CD14-positive monocyte (primary cell): ENCODE data around the gene MOB1B. TPM values are rescaled to one million over a fixed set of nuclear protein-coding genes. Genes with fewer than 3 reads are reported as not detected.
A peak's percentile ranks its signal among the peaks of the same experiment; 100 is the strongest.

Experiments used
- DNase-seq, 3 donors: peaks; one replicate each; pipeline ENCODE4 v3.0.0-alpha.2; 2011 to 2022
- H2AFZ ChIP-seq: 2 replicates; pipeline ENCODE4 v1.6.0; 2012; ENCODE audit warnings: mild to moderate bottlenecking, low read depth, low read length, inconsistent platforms; ENCODE audit not compliant: insufficient read depth, poor library complexity, severe bottlenecking
- H3K27ac ChIP-seq, 2 donors: 1 replicate in 1 of 2; 2 replicates in 1 of 2; pipeline ENCODE4 v1.5.1; 2012 to 2013; ENCODE audit warnings: low read length in 2 of 2, control low read depth in 1 of 2, inconsistent platforms in 1 of 2, low read depth in 1 of 2, mild to moderate bottlenecking in 1 of 2
- H3K27me3 ChIP-seq, 2 donors: one replicate each; pipeline versions ENCODE4 v1.6.0 to v1.6.1; 2011 to 2013; ENCODE audit warnings: low read length in 2 of 2; ENCODE audit not compliant: control insufficient read depth in 2 of 2, insufficient read depth in 2 of 2
- H3K36me3 ChIP-seq, 2 donors: replicated peaks in 1 of 2; 1 replicate in 1 of 2; 2 replicates in 1 of 2; pipeline versions ENCODE4 v1.5.1 to v1.6.1; 2012 to 2013; ENCODE audit warnings: low read length in 2 of 2, control low read depth in 1 of 2, inconsistent platforms in 1 of 2, mild to moderate bottlenecking in 1 of 2; ENCODE audit not compliant: insufficient read depth in 2 of 2, control insufficient read depth in 1 of 2
- H3K4me1 ChIP-seq, 2 donors: 1 replicate in 1 of 2; 2 replicates in 1 of 2; pipeline versions ENCODE4 v1.5.1 to v1.6.1; 2012 to 2013; ENCODE audit warnings: low read length in 2 of 2, control low read depth in 1 of 2, inconsistent platforms in 1 of 2, mild to moderate bottlenecking in 1 of 2, moderate library complexity in 1 of 2; ENCODE audit not compliant: insufficient read depth in 2 of 2, control insufficient read depth in 1 of 2
- H3K4me2 ChIP-seq: replicated peaks from 2 replicates; pipeline ENCODE3; 2012; ENCODE audit warnings: low read length, moderate library complexity, mild to moderate bottlenecking; ENCODE audit not compliant: poor library complexity, severe bottlenecking; ENCODE audit errors: extremely low read depth
- H3K4me3 ChIP-seq, 3 experiments: fragments of 200-600 bp in 1 of 3; sonication (generic) in 1 of 3; replicated peaks in 1 of 3; 1 replicate in 2 of 3; 2 replicates in 1 of 3; pipeline ENCODE4 v1.5.1; 2011 to 2013; ENCODE audit warnings: low read length in 3 of 3, mild to moderate bottlenecking in 3 of 3, control low read depth in 2 of 3, low read depth in 2 of 3, inconsistent platforms in 1 of 3, moderate library complexity in 1 of 3
- H3K79me2 ChIP-seq: 2 replicates; pipeline ENCODE4 v1.6.0; 2012; ENCODE audit warnings: mild to moderate bottlenecking, control low read depth, inconsistent platforms, low read length, moderate library complexity; ENCODE audit not compliant: insufficient read depth
- H3K9ac ChIP-seq: 2 replicates; pipeline ENCODE4 v1.6.0; 2017; ENCODE audit warnings: low read length, mild to moderate bottlenecking; ENCODE audit not compliant: insufficient read depth, poor library complexity, severe bottlenecking
- H3K9me3 ChIP-seq, 2 donors: replicated peaks in 1 of 2; 1 replicate in 1 of 2; 2 replicates in 1 of 2; pipeline versions ENCODE4 v1.5.1 to v1.6.1; 2012 to 2013; ENCODE audit warnings: low read length in 2 of 2, control low read depth in 1 of 2; ENCODE audit not compliant: control insufficient read depth in 1 of 2, insufficient read depth in 1 of 2
- H4K20me1 ChIP-seq: 2 replicates; pipeline ENCODE4 v1.6.0; 2012; ENCODE audit warnings: mild to moderate bottlenecking, low read length, control low read depth, moderate library complexity; ENCODE audit not compliant: insufficient read depth
- H3K27ac Mint-ChIP-seq, 7 donors: one replicate each; pipeline ENCODE4 v1.8.0; 2020; ENCODE audit warnings: mild to moderate bottlenecking in 7 of 7, mixed read lengths in 7 of 7, moderate library complexity in 6 of 7, inconsistent platforms in 2 of 7
- H3K27me3 Mint-ChIP-seq, 3 donors: one replicate each; pipeline ENCODE4 v1.8.0; 2021 to 2022; ENCODE audit warnings: low read depth in 3 of 3, mild to moderate bottlenecking in 3 of 3, mixed read lengths in 3 of 3, moderate library complexity in 3 of 3, inconsistent platforms in 1 of 3
- H3K36me3 Mint-ChIP-seq, 2 donors: one replicate each; pipeline ENCODE4 v1.8.0; 2020; ENCODE audit warnings: mixed read lengths in 2 of 2, inconsistent platforms in 1 of 2, mild to moderate bottlenecking in 1 of 2
- H3K4me1 Mint-ChIP-seq: one replicate; pipeline ENCODE4 v1.8.0; 2020; ENCODE audit warnings: mild to moderate bottlenecking, mixed read lengths
- H3K4me3 Mint-ChIP-seq, 2 donors: one replicate each; pipeline ENCODE4 v1.8.0; 2020; ENCODE audit warnings: mild to moderate bottlenecking in 2 of 2, mixed read lengths in 2 of 2, moderate library complexity in 1 of 2
- H3K9me3 Mint-ChIP-seq, 7 donors: one replicate each; pipeline ENCODE4 v1.8.0; 2020 to 2022; ENCODE audit warnings: mixed read lengths in 7 of 7, mild to moderate bottlenecking in 6 of 7, moderate library complexity in 6 of 7, inconsistent platforms in 2 of 7
- WGBS: methylation state at CpG from one replicate; pipeline ENCODE4 v1.1.5; 2013; ENCODE audit warnings: missing lambda C conversion rate; ENCODE audit not compliant: insufficient coverage; 5-methylcytosine and 5-hydroxymethylcytosine counted together
- intact Hi-C, 2 donors: fragments of 100-400 bp; cut with micrococcal nuclease; formaldehyde crosslinking; loops; one replicate each; pipeline versions ENCODE4 v1.15.0 to v1.15.1; 2023
- polyA plus RNA-seq, 3 donors: library from polyadenylated mRNA; depleted of rRNA in 1 of 3; unstranded in 2 of 3; stranded (reverse) in 1 of 3; fragments of 300-500 nt in 2 of 3; fragments of >200 nt in 1 of 3; fragmentation: Illumina TruSeq in 2 of 3; gene quantifications; 1 replicate in 2 of 3; 2 replicates in 1 of 3; pipeline ENCODE4 v1.2.3, GENCODE V29; 2012 to 2021
- TF ChIP-seq, protein P1 (sequence below): fragments of 200-600 bp; IDR thresholded peaks from one replicate; pipeline ENCODE4 v1.8.0; 2022; ENCODE audit warnings: antibody characterized with exemption, mild to moderate bottlenecking

Gene MOB1B
- polyA plus RNA-seq, 3 donors = 3.9 to 10.7 (median 7.0) TPM

DNA sequence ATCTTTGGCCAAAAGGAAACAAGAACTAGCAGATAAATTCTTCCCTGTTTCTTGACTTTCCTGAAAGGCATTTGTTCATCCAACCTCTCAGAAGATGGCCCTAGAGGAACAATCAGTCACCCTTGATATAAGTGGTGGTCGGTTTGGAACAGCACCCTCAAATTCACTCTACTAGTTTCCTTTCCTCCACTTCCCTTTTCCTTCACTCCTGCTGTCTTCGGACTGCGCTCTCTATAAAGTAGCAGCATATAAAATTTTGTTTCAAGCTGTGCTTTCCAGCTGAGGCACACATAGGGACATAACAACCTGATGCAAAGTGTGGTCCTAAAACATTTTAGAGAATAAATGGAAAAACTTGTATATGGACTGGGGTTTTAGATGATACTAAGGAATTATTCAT is 29.0 kb upstream of the MOB1B start:
- H2AFZ ChIP-seq = no peak overlapping the region
- no peaks in the 10 kb centered on the region for H4K20me1 ChIP-seq
- H3K4me1 ChIP-seq = peaks cover 0 to 7% of the 10 kb centered on the region in 2 donors
- H3K4me3 ChIP-seq = no peak overlapping the region
- H3K9me3 Mint-ChIP-seq = peaks cover 0 to 2% (median 0%) of the 10 kb centered on the region in 7 donors
- WGBS = no CpG with 5 or more reads among the region's 3 CpGs
- H3K27me3 Mint-ChIP-seq = no peaks in the 10 kb centered on the region
- peaks cover 13% of the 10 kb centered on the region for H3K4me1 Mint-ChIP-seq
- no peaks in the 10 kb centered on the region for H3K36me3 ChIP-seq
- intact Hi-C loops = no loop called here
- no peak for DNase-seq
- no peak overlapping the region for H3K27ac ChIP-seq
- H3K4me2 ChIP-seq = no peak overlapping the region
- no peak overlapping the region for H3K4me3 Mint-ChIP-seq
- no peak overlapping the region for H3K9ac ChIP-seq
- no peaks in the 10 kb centered on the region for H3K79me2 ChIP-seq
- no peaks in the 10 kb centered on the region for H3K36me3 Mint-ChIP-seq
- H3K27me3 ChIP-seq = no peaks in the 10 kb centered on the region
- TF ChIP-seq, protein P1, sequence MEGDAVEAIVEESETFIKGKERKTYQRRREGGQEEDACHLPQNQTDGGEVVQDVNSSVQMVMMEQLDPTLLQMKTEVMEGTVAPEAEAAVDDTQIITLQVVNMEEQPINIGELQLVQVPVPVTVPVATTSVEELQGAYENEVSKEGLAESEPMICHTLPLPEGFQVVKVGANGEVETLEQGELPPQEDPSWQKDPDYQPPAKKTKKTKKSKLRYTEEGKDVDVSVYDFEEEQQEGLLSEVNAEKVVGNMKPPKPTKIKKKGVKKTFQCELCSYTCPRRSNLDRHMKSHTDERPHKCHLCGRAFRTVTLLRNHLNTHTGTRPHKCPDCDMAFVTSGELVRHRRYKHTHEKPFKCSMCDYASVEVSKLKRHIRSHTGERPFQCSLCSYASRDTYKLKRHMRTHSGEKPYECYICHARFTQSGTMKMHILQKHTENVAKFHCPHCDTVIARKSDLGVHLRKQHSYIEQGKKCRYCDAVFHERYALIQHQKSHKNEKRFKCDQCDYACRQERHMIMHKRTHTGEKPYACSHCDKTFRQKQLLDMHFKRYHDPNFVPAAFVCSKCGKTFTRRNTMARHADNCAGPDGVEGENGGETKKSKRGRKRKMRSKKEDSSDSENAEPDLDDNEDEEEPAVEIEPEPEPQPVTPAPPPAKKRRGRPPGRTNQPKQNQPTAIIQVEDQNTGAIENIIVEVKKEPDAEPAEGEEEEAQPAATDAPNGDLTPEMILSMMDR = no peak
- H3K9me3 ChIP-seq = no peaks in the 10 kb centered on the region
- no peak overlapping the region for H3K27ac Mint-ChIP-seq

DNA sequence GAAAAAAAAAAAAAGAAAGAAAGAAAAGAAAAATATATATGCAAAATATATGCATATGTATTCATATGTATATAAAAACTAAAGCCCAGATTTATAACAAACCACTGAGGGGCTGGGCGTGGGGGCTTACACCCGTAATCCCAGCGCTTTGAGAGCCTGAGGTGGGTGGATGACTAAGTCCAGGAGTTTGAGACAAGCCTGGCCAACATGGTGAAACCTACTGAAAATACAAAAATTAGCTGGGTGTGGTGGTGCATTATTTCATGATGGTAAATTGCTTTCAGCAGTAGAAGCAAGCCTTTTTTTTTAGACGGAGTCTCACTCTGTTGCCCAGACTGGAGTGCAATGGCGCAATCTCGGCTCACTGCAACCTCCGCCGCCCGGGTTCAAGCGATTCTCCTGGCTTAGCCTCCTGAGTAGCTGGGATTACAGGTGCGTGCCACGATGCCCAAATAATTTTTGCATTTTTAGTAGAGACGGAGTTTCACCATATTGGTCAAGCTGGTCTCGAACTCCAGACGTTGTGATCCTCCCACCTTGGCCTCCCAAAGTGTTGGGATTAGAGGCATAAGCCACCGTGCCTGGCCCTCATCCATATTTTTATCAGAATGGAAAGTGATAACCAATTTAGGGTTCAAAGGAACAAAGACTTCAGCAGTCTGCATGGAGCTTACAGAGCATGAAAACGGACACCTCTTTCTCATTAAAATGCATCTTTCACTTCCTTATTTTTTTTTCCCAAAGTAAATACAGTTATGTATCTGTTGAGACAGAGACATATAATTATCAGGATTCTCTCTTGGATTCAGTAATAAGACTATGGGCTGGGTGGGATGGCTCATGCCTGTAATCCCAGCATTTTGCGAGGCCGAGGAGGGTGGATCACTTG is 27.7 kb upstream of the MOB1B start:
- Mint-ChIP-seq H3K36me3 (no peaks in the 10 kb centered on the region), H3K27ac (no peak overlapping the region), H3K4me1 (peaks cover 13% of the 10 kb centered on the region), H3K4me3 (no peak overlapping the region), H3K9me3 (peaks cover 0 to 2% (median 0%) of the 10 kb centered on the region in 7 donors), H3K27me3 (no peaks in the 10 kb centered on the region)
- Histone ChIP-seq H2AFZ (no peak overlapping the region), H4K20me1 (no peaks in the 10 kb centered on the region), H3K4me1 (peaks cover 0 to 7% of the 10 kb centered on the region in 2 donors), H3K27ac (no peak overlapping the region), H3K27me3 (no peaks in the 10 kb centered on the region), H3K4me3 (no peak overlapping the region), H3K9ac (no peak overlapping the region), H3K36me3 (no peaks in the 10 kb centered on the region), H3K9me3 (no peaks in the 10 kb centered on the region), H3K79me2 (no peaks in the 10 kb centered on the region), H3K4me2 (no peak overlapping the region)
- 89% methylated on average over 7 of the region's 19 CpGs for WGBS
- DNase-seq = peak in 1 of 3 donors; percentile 16
- TF ChIP-seq, protein P1 = no peak
- intact Hi-C loops = no loop called here
